Activated CD4-positive, alpha-beta memory T cell treated with anti-CD3 and anti-CD28 coated beads, Interleukin-2, amount 10 ng/mL, durations not matched to agents 7 days and 5 days (primary cell): ENCODE data around the gene POLD2. TPM values are rescaled to one million over a fixed set of nuclear protein-coding genes. Genes with fewer than 3 reads are reported as not detected.

Experiments
- CTCF ChIA-PET: fragments of 350-600 bp; sonication (Branson Sonifier 250); formaldehyde crosslinking; loops from one replicate; lab custom pipeline; 2021; ENCODE audit warnings: antibody characterized with exemption, inconsistent platforms; lab: Charles Lee
- POLR2A ChIA-PET: fragments of 350-600 bp; sonication (Branson Sonifier 250); formaldehyde crosslinking; loops from one replicate; lab custom pipeline; 2021; ENCODE audit warnings: antibody characterized with exemption; lab: Charles Lee
- DNase-seq: peaks from one replicate; pipeline ENCODE4 v3.0.0-alpha.2; 2020
- H3K27ac Mint-ChIP-seq: one replicate; pipeline ENCODE4 v1.8.0; 2021; ENCODE audit warnings: mild to moderate bottlenecking, mixed read lengths
- H3K27me3 Mint-ChIP-seq: one replicate; pipeline ENCODE4 v1.8.0; 2021; ENCODE audit warnings: mixed read lengths
- H3K36me3 Mint-ChIP-seq: one replicate; pipeline ENCODE4 v1.8.0; 2021; ENCODE audit warnings: low read depth, mixed read lengths
- H3K4me1 Mint-ChIP-seq: one replicate; pipeline ENCODE4 v1.8.0; 2021; ENCODE audit warnings: mixed read lengths
- H3K4me3 Mint-ChIP-seq: one replicate; pipeline ENCODE4 v1.8.0; 2021; ENCODE audit warnings: mild to moderate bottlenecking, mixed read lengths
- H3K9me3 Mint-ChIP-seq: one replicate; pipeline ENCODE4 v1.8.0; 2021; ENCODE audit warnings: mixed read lengths
- total RNA-seq, 2 experiments: library from RNA; stranded (reverse); gene quantifications; one replicate each; pipeline ENCODE4 v1.2.3, GENCODE V29; 2021

Gene POLD2
- total RNA-seq, 2 experiments from 2014 or later = 82.3 to 84.6 TPM

- Mint-ChIP-seq H3K9me3 (no peaks in the 10 kb centered on the region), H3K36me3 (peaks cover 12% of the 10 kb centered on the region), H3K27ac (no peak overlapping the region), H3K4me1 (peaks cover 33% of the 10 kb centered on the region), H3K4me3 (peak overlapping the region; percentile 78), H3K27me3 (no peaks in the 10 kb centered on the region)
- no peak for DNase-seq
- POLR2A ChIA-PET = interaction anchor here (0.8 to 1.0 kb wide), 2 partner anchors 39 kb away, joined by 3 read pairs; partner anchors contain the start of gene DBNL
- CTCF ChIA-PET = no interaction called here
Measured at GRCh38 chr7:44083796-44084195, 39.6 kb downstream of the POLD2 start.

GRCh38 chr7:44082541-44083207 is 40.7 kb downstream of the POLD2 start:
- peak; percentile 99 for DNase-seq
- ChIA-PET POLR2A (no interaction called here), CTCF (no interaction called here)
- Mint-ChIP-seq H3K36me3 (peaks cover 22% of the 10 kb centered on the region), H3K27me3 (no peaks in the 10 kb centered on the region), H3K27ac (peak overlapping the region; percentile 40), H3K4me3 (peak overlapping the region; percentile 78), H3K9me3 (no peaks in the 10 kb centered on the region), H3K4me1 (peaks cover 43% of the 10 kb centered on the region)

- Mint-ChIP-seq H3K36me3 (peaks cover 35% of the 10 kb centered on the region), H3K4me3 (peak overlapping the region; percentile 78), H3K27ac (peak overlapping the region; percentile 83), H3K27me3 (no peaks in the 10 kb centered on the region), H3K9me3 (no peaks in the 10 kb centered on the region), H3K4me1 (peaks cover 46% of the 10 kb centered on the region)
- CTCF ChIA-PET = interaction anchor here (0.6 to 0.9 kb wide), 4 partner anchors 34 to 116 kb away, joined by 3 to 4 read pairs (median 3); partner anchors contain the start of gene POLD2
- POLR2A ChIA-PET = interaction anchor here (0.7 to 4.6 kb wide), 16 partner anchors 9 to 767 kb away, joined by 3 to 42 read pairs (median 4); partner anchors contain the start of genes DBNL, H2AZ2, PGAM2 and POLD2
- peak; percentile 47 for DNase-seq
Measured at GRCh38 chr7:44081266-44081748, 42.0 kb downstream of the POLD2 start.

GRCh38 chr7:44080686-44081265 is 42.6 kb downstream of the POLD2 start:
- H3K4me3 Mint-ChIP-seq = peak overlapping the region; percentile 78
- ChIA-PET POLR2A (interaction anchor here (0.7 to 4.6 kb wide), 16 partner anchors 8 to 767 kb away, joined by 3 to 42 read pairs (median 4); partner anchors contain the start of genes DBNL, H2AZ2, PGAM2 and POLD2), CTCF (interaction anchor here (0.9 kb wide), 1 partner anchor 34 kb away, joined by 3 read pairs; no protein-coding TSS in a partner anchor)
- DNase-seq = no peak
- peak overlapping the region; percentile 83 for H3K27ac Mint-ChIP-seq
- H3K4me1 Mint-ChIP-seq = peaks cover 46% of the 10 kb centered on the region
- H3K36me3 Mint-ChIP-seq = peaks cover 39% of the 10 kb centered on the region
- H3K9me3 Mint-ChIP-seq = no peaks in the 10 kb centered on the region
- H3K27me3 Mint-ChIP-seq = no peaks in the 10 kb centered on the region

GRCh38 chr7:44080118-44080517 is 43.2 kb downstream of the POLD2 start:
- H3K4me1 Mint-ChIP-seq = peaks cover 46% of the 10 kb centered on the region
- ChIA-PET POLR2A (interaction anchor here (1.8 to 4.6 kb wide), 3 partner anchors 12 to 121 kb away, joined by 6 to 42 read pairs (median 35); partner anchors contain the start of genes DBNL and YKT6), CTCF (no interaction called here)
- no peaks in the 10 kb centered on the region for H3K27me3 Mint-ChIP-seq
- DNase-seq = no peak
- H3K9me3 Mint-ChIP-seq = no peaks in the 10 kb centered on the region
- H3K27ac Mint-ChIP-seq = no peak overlapping the region
- H3K4me3 Mint-ChIP-seq = no peak overlapping the region
- H3K36me3 Mint-ChIP-seq = peaks cover 46% of the 10 kb centered on the region

- Mint-ChIP-seq H3K27me3 (no peaks in the 10 kb centered on the region), H3K9me3 (no peaks in the 10 kb centered on the region), H3K36me3 (peaks cover 46% of the 10 kb centered on the region), H3K4me1 (peaks cover 46% of the 10 kb centered on the region), H3K4me3 (no peak overlapping the region), H3K27ac (no peak overlapping the region)
- no peak for DNase-seq
- POLR2A ChIA-PET = interaction anchor here (4.6 kb wide), 1 partner anchor 12 kb away, joined by 42 read pairs; no protein-coding TSS in a partner anchor
- CTCF ChIA-PET = no interaction called here
Measured at GRCh38 chr7:44079331-44080021, 43.9 kb downstream of the POLD2 start.

- DNase-seq = no peak
- CTCF ChIA-PET = interaction anchor here (0.9 kb wide), 1 partner anchor 45 kb away, joined by 3 read pairs; the partner anchor contains the start of gene POLD2
- Mint-ChIP-seq H3K36me3 (peaks cover 50% of the 10 kb centered on the region), H3K4me1 (peaks cover 40% of the 10 kb centered on the region), H3K9me3 (no peaks in the 10 kb centered on the region), H3K27me3 (no peaks in the 10 kb centered on the region), H3K4me3 (no peak overlapping the region), H3K27ac (no peak overlapping the region)
- POLR2A ChIA-PET = interaction anchor here (0.9 to 4.6 kb wide), 2 partner anchors 11 to 34 kb away, joined by 4 to 42 read pairs; partner anchors contain the start of gene DBNL
Measured at GRCh38 chr7:44078521-44078920, 44.8 kb downstream of the POLD2 start.

- ChIA-PET CTCF (interaction anchor here (0.9 kb wide), 1 partner anchor 45 kb away, joined by 3 read pairs; the partner anchor contains the start of gene POLD2), POLR2A (interaction anchor here (2.8 to 4.6 kb wide), 2 partner anchors 10 to 11 kb away, joined by 23 to 42 read pairs; partner anchors contain the start of gene PGAM2)
Measured at GRCh38 chr7:44077681-44078091, 45.7 kb downstream of the POLD2 start.

GRCh38 chr7:44077061-44077460 is 46.3 kb downstream of the POLD2 start:
- Mint-ChIP-seq H3K27me3 (no peaks in the 10 kb centered on the region), H3K4me1 (peaks cover 37% of the 10 kb centered on the region), H3K27ac (no peak overlapping the region), H3K4me3 (no peak overlapping the region), H3K36me3 (peaks cover 60% of the 10 kb centered on the region), H3K9me3 (no peaks in the 10 kb centered on the region)
- no peak for DNase-seq
- POLR2A ChIA-PET = interaction anchor here (2.8 kb wide), 1 partner anchor 11 kb away, joined by 23 read pairs; the partner anchor contains the start of gene PGAM2
- CTCF ChIA-PET = no interaction called here

More at GRCh38 chr7:44077681-44078091, 45.7 kb downstream of the POLD2 start:
- no peaks in the 10 kb centered on the region for H3K9me3 Mint-ChIP-seq
- H3K27ac Mint-ChIP-seq = no peak overlapping the region
- no peak overlapping the region for H3K4me3 Mint-ChIP-seq
- peaks cover 34% of the 10 kb centered on the region for H3K4me1 Mint-ChIP-seq
- no peaks in the 10 kb centered on the region for H3K27me3 Mint-ChIP-seq
- peaks cover 54% of the 10 kb centered on the region for H3K36me3 Mint-ChIP-seq
- DNase-seq = no peak

- POLR2A ChIA-PET = interaction anchor here (2.8 kb wide), 1 partner anchor 10 kb away, joined by 23 read pairs; the partner anchor contains the start of gene PGAM2
- Mint-ChIP-seq H3K4me3 (no peak overlapping the region), H3K27me3 (no peaks in the 10 kb centered on the region), H3K27ac (no peak overlapping the region), H3K4me1 (peaks cover 36% of the 10 kb centered on the region), H3K36me3 (peaks cover 58% of the 10 kb centered on the region), H3K9me3 (no peaks in the 10 kb centered on the region)
- CTCF ChIA-PET = no interaction called here
- DNase-seq = no peak
Measured at GRCh38 chr7:44076101-44076895, 47.0 kb downstream of the POLD2 start.

GRCh38 chr7:44075296-44076075 is 47.9 kb downstream of the POLD2 start:
- no peak overlapping the region for H3K4me3 Mint-ChIP-seq
- ChIA-PET CTCF (interaction anchor here (0.9 kb wide), 1 partner anchor 166 kb away, joined by 3 read pairs; no protein-coding TSS in a partner anchor), POLR2A (interaction anchor here (2.8 kb wide), 1 partner anchor 9 kb away, joined by 23 read pairs; the partner anchor contains the start of gene PGAM2)
- H3K9me3 Mint-ChIP-seq = no peaks in the 10 kb centered on the region
- DNase-seq = no peak
- H3K4me1 Mint-ChIP-seq = peaks cover 28% of the 10 kb centered on the region
- H3K27me3 Mint-ChIP-seq = no peaks in the 10 kb centered on the region
- no peak overlapping the region for H3K27ac Mint-ChIP-seq
- peaks cover 52% of the 10 kb centered on the region for H3K36me3 Mint-ChIP-seq
